Suprapubic skin (tissue), 4 donors: Measurements from ENCODE around the gene PFKM. TPM values are rescaled to one million over a fixed set of nuclear protein-coding genes. Genes with fewer than 3 reads are reported as not detected.
"Not testable (repeated sequence)": the region's sequence is repeated elsewhere in the genome, so short reads cannot be mapped to it uniquely, and the experiment has no call there.

Source experiments
- DNase-seq, 2 donors: peaks; one replicate each; pipeline ENCODE4 v3.0.0-alpha.2; 2019; ENCODE audit warnings: low spot score in 2 of 2
- H3K27ac ChIP-seq: fragments of 200-600 bp; sonication (generic); one replicate; pipeline ENCODE4 v1.5.1; 2019
- H3K27me3 ChIP-seq: fragments of 200-600 bp; sonication (generic); one replicate; pipeline ENCODE4 v1.5.1; 2019
- H3K36me3 ChIP-seq: fragments of 200-600 bp; sonication (generic); one replicate; pipeline ENCODE4 v1.5.1; 2019
- H3K4me1 ChIP-seq: fragments of 200-600 bp; sonication (generic); one replicate; pipeline ENCODE4 v1.5.1; 2019
- H3K4me3 ChIP-seq: fragments of 200-600 bp; sonication (generic); one replicate; pipeline ENCODE4 v1.5.1; 2019; ENCODE audit warnings: mild to moderate bottlenecking
- H3K9me3 ChIP-seq: fragments of 200-600 bp; sonication (generic); one replicate; pipeline ENCODE4 v1.5.1; 2019
- EP300 ChIP-seq: sonication (generic); formaldehyde crosslinking; IDR thresholded peaks from one replicate; pipeline ENCODE4 v1.6.1; 2017; ENCODE audit warnings: antibody characterized with exemption
- POLR2A ChIP-seq, 2 donors: fragments of 450-650 bp; IDR thresholded peaks; one replicate each; pipeline ENCODE4 v1.6.1; 2017; ENCODE audit warnings: antibody characterized with exemption in 2 of 2, mild to moderate bottlenecking in 2 of 2, moderate library complexity in 2 of 2
- POLR2AphosphoS5 ChIP-seq, 3 donors: sonication (generic); formaldehyde crosslinking; IDR thresholded peaks; one replicate each; pipeline ENCODE4 v1.6.1; 2017; ENCODE audit warnings: antibody characterized with exemption in 3 of 3
- WGBS: methylation state at CpG from one replicate; pipeline ENCODE4 v1.1.5; 2018; 5-methylcytosine and 5-hydroxymethylcytosine counted together
- total RNA-seq, 4 donors: library from RNA; depleted of rRNA; stranded (reverse); fragments of >200 nt; gene quantifications; one replicate each; pipeline ENCODE4 v1.1.0, GENCODE V29; 2016
- TF ChIP-seq, protein P1 (sequence below), 2 donors: fragments of 200-600 bp in 1 of 2; fragments of 450-650 bp in 1 of 2; sonication (generic) in 1 of 2; IDR thresholded peaks; one replicate each; pipeline ENCODE4 v1.5.1; 2016 to 2019; ENCODE audit warnings: antibody characterized with exemption in 2 of 2, mild to moderate bottlenecking in 1 of 2, moderate library complexity in 1 of 2

Gene PFKM
- total RNA-seq, 4 donors from 2014 or later = 20.4 to 31.2 (median 27.7) TPM

DNA sequence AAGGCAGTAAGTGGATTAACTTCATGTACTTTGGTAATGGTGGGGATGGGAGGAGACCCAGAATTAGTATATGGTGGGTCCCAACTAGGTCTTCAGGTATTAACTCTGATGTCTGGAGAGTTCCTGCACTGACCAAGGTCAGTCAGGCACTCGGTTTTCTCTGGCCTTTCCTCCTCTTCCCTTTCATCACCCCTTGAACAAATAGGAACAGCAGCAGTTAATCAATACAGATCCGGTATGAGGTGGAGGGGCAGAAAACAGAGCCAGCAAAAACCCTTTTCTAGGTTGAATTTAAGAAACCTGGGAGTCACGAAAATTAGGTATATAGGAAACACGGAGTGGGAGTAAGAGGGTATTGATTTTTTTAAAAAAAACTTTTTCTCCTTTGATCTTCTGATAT lies 4.0 kb downstream of the PFKM start:
- H3K27ac ChIP-seq = no peak overlapping the region
- no peak for DNase-seq
- WGBS = 85% methylated on average over 4 of the region's 4 CpGs
- TF ChIP-seq, protein P1, sequence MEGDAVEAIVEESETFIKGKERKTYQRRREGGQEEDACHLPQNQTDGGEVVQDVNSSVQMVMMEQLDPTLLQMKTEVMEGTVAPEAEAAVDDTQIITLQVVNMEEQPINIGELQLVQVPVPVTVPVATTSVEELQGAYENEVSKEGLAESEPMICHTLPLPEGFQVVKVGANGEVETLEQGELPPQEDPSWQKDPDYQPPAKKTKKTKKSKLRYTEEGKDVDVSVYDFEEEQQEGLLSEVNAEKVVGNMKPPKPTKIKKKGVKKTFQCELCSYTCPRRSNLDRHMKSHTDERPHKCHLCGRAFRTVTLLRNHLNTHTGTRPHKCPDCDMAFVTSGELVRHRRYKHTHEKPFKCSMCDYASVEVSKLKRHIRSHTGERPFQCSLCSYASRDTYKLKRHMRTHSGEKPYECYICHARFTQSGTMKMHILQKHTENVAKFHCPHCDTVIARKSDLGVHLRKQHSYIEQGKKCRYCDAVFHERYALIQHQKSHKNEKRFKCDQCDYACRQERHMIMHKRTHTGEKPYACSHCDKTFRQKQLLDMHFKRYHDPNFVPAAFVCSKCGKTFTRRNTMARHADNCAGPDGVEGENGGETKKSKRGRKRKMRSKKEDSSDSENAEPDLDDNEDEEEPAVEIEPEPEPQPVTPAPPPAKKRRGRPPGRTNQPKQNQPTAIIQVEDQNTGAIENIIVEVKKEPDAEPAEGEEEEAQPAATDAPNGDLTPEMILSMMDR (IDR thresholded peaks at IDR 0.05) = no peak
- TF ChIP-seq POLR2A (IDR thresholded peaks at IDR 0.05) = no peak
- no peak for TF ChIP-seq EP300
- TF ChIP-seq POLR2AphosphoS5 (IDR thresholded peaks at IDR 0.05) = no peak
- no peaks in the 10 kb centered on the region for H3K27me3 ChIP-seq
- no peaks in the 10 kb centered on the region for H3K9me3 ChIP-seq
- H3K4me3 ChIP-seq = no peak overlapping the region
- peaks cover 14% of the 10 kb centered on the region for H3K4me1 ChIP-seq
- peaks cover 17% of the 10 kb centered on the region for H3K36me3 ChIP-seq

DNA sequence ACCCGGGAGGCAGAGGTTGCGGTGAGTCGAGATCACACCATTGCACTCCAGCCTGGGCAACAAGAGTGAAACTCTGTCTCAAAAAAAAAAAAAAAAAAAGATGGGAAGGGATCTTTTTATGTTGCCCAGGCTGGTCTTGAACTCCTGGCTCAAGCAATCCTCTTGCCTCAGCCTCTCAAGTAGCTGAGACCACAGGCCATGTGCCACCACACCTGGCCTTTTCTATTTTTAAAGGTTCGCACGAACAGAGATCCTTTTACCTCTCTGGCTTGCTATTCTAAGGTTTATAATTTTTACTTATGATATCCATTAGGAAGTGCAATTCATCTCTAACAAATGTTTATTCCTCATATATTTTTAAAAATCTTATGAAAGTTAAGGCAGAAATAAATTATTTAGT lies 6.4 kb downstream of the PFKM start:
- peaks cover 21% of the 10 kb centered on the region for H3K36me3 ChIP-seq
- not testable (repeated sequence) for H3K4me1 ChIP-seq, DNase-seq, H3K27ac ChIP-seq, H3K27me3 ChIP-seq, H3K9me3 ChIP-seq, H3K4me3 ChIP-seq
- WGBS = 92% methylated on average over 4 of the region's 5 CpGs

DNA sequence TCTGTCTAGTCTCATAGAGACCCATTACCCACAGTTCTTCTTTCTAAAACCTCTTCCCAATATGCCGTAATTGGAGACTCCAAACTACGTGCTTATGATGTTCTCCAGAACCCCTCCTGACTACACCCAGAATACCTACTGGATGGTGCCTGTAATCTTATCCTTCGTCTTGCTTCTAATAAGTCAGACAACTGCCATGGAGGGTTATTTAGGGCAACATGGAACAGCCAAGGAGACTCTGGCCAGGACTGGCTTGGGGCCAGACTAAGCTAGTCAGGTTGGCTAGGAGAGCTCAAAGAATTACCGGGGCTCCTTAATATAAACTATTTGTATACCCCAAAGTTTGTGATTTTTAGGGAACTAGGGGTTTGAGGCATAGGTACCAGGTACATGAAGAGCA lies 6.8 kb downstream of the PFKM start:
- no peaks in the 10 kb centered on the region for H3K9me3 ChIP-seq
- peaks cover 25% of the 10 kb centered on the region for H3K36me3 ChIP-seq
- no peaks in the 10 kb centered on the region for H3K27me3 ChIP-seq
- WGBS = 85% methylated on average over 4 of the region's 4 CpGs
- no peak overlapping the region for H3K27ac ChIP-seq
- no peaks in the 10 kb centered on the region for H3K4me1 ChIP-seq
- no peak for DNase-seq
- H3K4me3 ChIP-seq = no peak overlapping the region
- TF ChIP-seq, protein P1 (IDR thresholded peaks at IDR 0.05) = no peak
- no peak for TF ChIP-seq POLR2A (IDR thresholded peaks at IDR 0.05)
- TF ChIP-seq EP300 = no peak
- TF ChIP-seq POLR2AphosphoS5 (IDR thresholded peaks at IDR 0.05) = no peak

DNA sequence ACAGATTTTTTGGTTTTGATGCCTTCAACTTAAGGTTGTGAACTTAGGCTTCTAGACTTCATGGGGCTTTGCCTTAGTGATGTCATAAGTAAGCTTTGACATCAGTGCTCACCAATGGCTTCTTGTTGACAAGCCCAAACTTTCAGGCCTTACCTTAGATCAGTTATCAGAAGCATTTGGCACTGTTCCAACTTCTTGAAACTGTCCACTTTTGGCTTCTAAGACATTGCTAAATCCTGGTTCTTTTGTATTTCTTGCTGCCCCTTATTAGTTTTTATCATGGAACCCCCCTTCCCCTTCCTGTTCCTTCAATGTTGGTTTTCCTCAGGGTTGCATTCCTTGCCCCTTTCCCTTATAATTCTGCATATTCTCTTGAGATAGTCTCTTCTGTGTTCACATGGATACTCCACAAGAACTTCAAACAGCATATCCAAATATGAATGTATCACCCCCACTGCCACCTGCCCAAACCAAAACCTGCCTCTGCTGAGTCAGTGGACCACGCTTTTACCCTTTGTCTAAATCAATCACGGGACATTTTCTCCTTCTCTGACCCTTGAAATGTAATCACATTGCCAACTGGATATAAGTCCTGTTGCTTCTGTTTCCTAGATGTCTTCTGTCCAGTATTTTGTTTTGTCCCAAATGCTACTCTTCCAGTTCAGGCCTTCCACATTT lies 7.9 kb downstream of the PFKM start:
- H3K27ac ChIP-seq = no peak overlapping the region
- TF ChIP-seq POLR2A (IDR thresholded peaks at IDR 0.05) = no peak
- H3K27me3 ChIP-seq = no peaks in the 10 kb centered on the region
- peaks cover 36% of the 10 kb centered on the region for H3K36me3 ChIP-seq
- WGBS = 95% methylated on average over 2 of the region's 2 CpGs
- H3K4me1 ChIP-seq = no peaks in the 10 kb centered on the region
- H3K9me3 ChIP-seq = no peaks in the 10 kb centered on the region
- no peak for DNase-seq
- no peak overlapping the region for H3K4me3 ChIP-seq

DNA sequence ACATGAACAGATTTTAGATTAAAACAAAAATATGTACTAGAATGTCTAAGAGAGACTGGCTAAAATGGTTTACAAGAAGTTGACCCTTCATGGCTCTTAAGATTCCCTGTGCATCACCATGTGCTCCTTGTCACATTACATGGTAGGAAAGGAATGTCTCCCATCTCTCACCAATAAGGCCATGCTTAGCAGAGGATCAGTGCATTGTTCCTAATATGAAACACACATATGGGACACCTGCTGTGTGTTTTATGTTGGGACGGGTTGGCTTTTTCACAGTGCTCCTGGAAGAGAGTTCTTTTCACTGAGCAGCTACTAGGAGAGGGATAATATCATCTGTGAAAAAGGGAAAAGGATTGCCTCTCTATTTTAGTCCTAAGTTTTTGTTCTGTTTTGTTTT lies 9.6 kb downstream of the PFKM start:
- Histone ChIP-seq H3K36me3 (peaks cover 45% of the 10 kb centered on the region), H3K4me1 (no peaks in the 10 kb centered on the region), H3K27ac (no peak overlapping the region), H3K9me3 (no peaks in the 10 kb centered on the region), H3K4me3 (no peak overlapping the region), H3K27me3 (no peaks in the 10 kb centered on the region)
- WGBS = 100% methylated on average over 1 of the region's 1 CpG
- no peak for DNase-seq
- TF ChIP-seq EP300 (no peak), POLR2AphosphoS5 (IDR thresholded peaks at IDR 0.05) (no peak), POLR2A (IDR thresholded peaks at IDR 0.05) (no peak)
- TF ChIP-seq, protein P1 (IDR thresholded peaks at IDR 0.05) = no peak

DNA sequence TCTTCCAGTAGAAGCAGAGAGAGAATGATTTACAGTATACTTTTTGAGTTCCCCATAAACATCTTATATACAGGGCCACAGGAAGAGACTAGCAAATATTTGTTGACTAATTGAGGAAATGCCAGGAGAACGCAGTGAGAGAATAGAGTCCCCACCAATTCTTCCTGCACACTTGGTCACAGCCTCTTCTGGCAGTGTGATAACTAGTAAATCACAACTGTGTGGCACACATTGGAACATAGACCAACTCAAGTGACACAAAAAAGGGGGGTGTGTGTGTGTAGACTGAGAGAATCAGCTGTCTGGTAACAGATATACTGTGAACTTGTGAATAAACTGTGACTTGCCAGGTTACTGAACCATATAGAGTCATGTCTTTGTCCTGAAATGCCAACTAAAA lies 10.2 kb downstream of the PFKM start:
- H3K9me3 ChIP-seq = no peaks in the 10 kb centered on the region
- WGBS = 83% methylated on average over 1 of the region's 1 CpG
- no peak overlapping the region for H3K27ac ChIP-seq
- no peak for DNase-seq
- no peaks in the 10 kb centered on the region for H3K27me3 ChIP-seq
- H3K36me3 ChIP-seq = peaks cover 50% of the 10 kb centered on the region
- H3K4me3 ChIP-seq = no peak overlapping the region
- no peaks in the 10 kb centered on the region for H3K4me1 ChIP-seq
- TF ChIP-seq, protein P1 (IDR thresholded peaks at IDR 0.05) = no peak
- TF ChIP-seq POLR2AphosphoS5 (IDR thresholded peaks at IDR 0.05) = no peak
- TF ChIP-seq POLR2A (IDR thresholded peaks at IDR 0.05) = no peak
- TF ChIP-seq EP300 = no peak
